Panc1 (cell line): ENCODE measurements around the gene CPT1C.

Experiments used
- CTCF ChIP-seq: fragments of 450-650 bp; IDR thresholded peaks from 2 replicates; pipeline ENCODE4 v1.5.1; 2017; ENCODE audit warnings: mild to moderate bottlenecking
- POLR2AphosphoS5 ChIP-seq: IDR thresholded peaks from 2 replicates; pipeline ENCODE4 v1.6.1; 2012; ENCODE audit warnings: mild to moderate bottlenecking, low read depth, low read length, moderate library complexity
- REST ChIP-seq, 2 experiments: IDR thresholded peaks; 2 replicates each; pipeline ENCODE4 v1.6.1; 2011 to 2012; ENCODE audit warnings: low read depth in 2 of 2, control low read depth in 1 of 2, low read length in 1 of 2, mild to moderate bottlenecking in 1 of 2, moderate library complexity in 1 of 2; ENCODE audit not compliant: insufficient read depth in 1 of 2
- TCF7L2 ChIP-seq: IDR thresholded peaks from 2 replicates; pipeline ENCODE4 v1.6.1; 2011; ENCODE audit warnings: mild to moderate bottlenecking, low read depth, low read length, inconsistent platforms

GRCh38 chr19:49657493-49658138, 33.3 kb upstream of the CPT1C start:
- TF ChIP-seq POLR2AphosphoS5 (no peak), CTCF (no peak), REST (IDR thresholded peaks at IDR 0.05; ENCODE audit: insufficient read depth in 1 of 2, low read depth in 2 of 2, low read length in 1 of 2) (no peak), TCF7L2 (no peak)
